ENCODE data around the gene ATP11A. TPM values are rescaled to one million over a fixed set of nuclear protein-coding genes. Genes with fewer than 3 reads are reported as not detected.

Gene ATP11A
- total RNA-seq, 1 donor from 2014 or later, result 109 TPM

DNA sequence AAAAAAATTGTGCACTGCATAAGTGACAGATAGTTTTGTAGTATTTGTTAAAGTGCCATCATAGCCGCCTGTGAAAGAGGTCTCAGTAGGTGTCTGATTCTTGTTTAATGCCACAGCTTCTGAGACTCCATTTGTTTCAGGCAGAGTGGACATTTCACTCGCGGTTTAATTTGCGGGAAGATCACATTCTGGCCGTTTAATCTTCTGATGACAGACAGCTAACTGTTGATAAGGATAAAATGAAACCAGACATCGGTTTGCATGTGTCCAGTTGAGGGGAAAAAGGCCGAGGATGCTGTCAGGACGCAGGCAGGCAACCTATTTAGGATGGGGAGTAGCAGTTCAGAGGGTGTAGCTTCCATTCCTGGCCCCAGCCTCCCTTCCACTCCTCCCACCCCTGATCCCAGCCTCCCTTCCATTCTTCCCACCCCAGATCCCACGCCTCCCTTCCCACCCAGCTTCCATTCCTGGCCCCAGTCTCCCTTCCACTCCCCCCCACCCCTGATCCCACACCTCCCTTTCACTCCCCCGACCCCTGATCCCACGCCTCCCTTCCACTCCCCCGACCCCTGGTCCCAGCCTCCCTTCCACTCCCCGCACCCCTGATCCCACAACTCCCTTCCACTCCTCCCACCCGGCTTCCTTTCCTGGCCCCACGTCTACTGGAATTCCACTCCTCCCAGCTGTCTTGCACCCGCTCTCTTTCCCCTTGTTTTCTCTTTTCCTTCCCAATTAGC lies 23.8 kb downstream of the ATP11A start:
- TF ChIP-seq, protein P1, sequence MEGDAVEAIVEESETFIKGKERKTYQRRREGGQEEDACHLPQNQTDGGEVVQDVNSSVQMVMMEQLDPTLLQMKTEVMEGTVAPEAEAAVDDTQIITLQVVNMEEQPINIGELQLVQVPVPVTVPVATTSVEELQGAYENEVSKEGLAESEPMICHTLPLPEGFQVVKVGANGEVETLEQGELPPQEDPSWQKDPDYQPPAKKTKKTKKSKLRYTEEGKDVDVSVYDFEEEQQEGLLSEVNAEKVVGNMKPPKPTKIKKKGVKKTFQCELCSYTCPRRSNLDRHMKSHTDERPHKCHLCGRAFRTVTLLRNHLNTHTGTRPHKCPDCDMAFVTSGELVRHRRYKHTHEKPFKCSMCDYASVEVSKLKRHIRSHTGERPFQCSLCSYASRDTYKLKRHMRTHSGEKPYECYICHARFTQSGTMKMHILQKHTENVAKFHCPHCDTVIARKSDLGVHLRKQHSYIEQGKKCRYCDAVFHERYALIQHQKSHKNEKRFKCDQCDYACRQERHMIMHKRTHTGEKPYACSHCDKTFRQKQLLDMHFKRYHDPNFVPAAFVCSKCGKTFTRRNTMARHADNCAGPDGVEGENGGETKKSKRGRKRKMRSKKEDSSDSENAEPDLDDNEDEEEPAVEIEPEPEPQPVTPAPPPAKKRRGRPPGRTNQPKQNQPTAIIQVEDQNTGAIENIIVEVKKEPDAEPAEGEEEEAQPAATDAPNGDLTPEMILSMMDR (IDR thresholded peaks at IDR 0.05; ENCODE audit: unreplicated experiment), result no peak
- peaks cover 6% of the 10 kb centered on the region for H3K9me3 Mint-ChIP-seq (ENCODE audit: low read depth)
- peaks cover 10% of the 10 kb centered on the region for H3K36me3 Mint-ChIP-seq (ENCODE audit: insufficient read depth)
- H3K27ac Mint-ChIP-seq, result peak overlapping the region; percentile 64
- no peak overlapping the region for H3K4me3 Mint-ChIP-seq (ENCODE audit: low read depth)
- no peaks in the 10 kb centered on the region for H3K27me3 Mint-ChIP-seq
- peaks cover 74% of the 10 kb centered on the region for H3K4me1 Mint-ChIP-seq (ENCODE audit: low read depth)
- no peak for DNase-seq (ENCODE audit: low spot score, unreplicated experiment)

DNA sequence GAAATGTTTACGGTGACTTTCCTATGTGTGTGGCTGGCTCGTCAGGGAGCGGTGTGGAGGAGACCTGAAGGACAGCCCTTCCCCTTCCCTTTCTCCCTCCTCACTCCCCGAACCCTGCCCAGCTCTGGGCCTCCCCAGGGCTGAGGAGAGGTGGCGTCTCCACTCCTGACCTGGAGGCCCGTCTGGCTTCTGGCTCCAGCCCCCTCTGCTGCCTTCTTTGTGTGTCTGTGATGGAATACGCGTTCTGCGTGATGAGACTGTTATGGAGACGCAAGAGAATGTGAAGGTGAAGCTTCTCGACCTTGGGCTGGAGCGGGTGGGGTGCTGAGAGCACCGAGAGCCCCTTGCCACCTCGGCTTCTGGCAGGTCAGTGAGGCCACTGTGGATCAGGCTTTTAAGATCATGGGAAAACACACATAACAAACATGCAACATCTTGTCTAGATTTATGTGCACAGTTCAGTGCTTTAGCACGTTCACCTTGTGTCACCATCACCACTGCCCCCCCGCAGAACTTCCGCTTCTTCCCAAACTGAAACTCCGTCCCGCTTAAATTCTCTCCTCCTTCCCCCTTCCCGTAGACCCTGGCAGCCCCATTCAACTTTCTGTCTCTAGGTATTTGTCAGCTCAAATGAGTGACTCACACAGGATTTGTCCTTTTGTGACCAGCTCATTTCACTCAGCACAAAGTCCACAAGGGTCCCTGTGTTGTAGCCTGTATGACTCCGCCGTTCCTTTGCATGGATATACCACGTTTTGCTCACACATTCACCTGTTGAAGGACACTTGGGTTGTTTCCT lies 24.7 kb downstream of the ATP11A start:
- H3K27me3 Mint-ChIP-seq, result no peaks in the 10 kb centered on the region
- no peak for DNase-seq (ENCODE audit: low spot score, unreplicated experiment)
- H3K36me3 Mint-ChIP-seq (ENCODE audit: insufficient read depth), result peaks cover 12% of the 10 kb centered on the region
- no peak overlapping the region for H3K4me3 Mint-ChIP-seq (ENCODE audit: low read depth)
- TF ChIP-seq, protein P1 (IDR thresholded peaks at IDR 0.05; ENCODE audit: unreplicated experiment), result no peak
- peak overlapping the region; percentile 92 for H3K27ac Mint-ChIP-seq
- peaks cover 6% of the 10 kb centered on the region for H3K9me3 Mint-ChIP-seq (ENCODE audit: low read depth)
- H3K4me1 Mint-ChIP-seq (ENCODE audit: low read depth), result peaks cover 76% of the 10 kb centered on the region

DNA sequence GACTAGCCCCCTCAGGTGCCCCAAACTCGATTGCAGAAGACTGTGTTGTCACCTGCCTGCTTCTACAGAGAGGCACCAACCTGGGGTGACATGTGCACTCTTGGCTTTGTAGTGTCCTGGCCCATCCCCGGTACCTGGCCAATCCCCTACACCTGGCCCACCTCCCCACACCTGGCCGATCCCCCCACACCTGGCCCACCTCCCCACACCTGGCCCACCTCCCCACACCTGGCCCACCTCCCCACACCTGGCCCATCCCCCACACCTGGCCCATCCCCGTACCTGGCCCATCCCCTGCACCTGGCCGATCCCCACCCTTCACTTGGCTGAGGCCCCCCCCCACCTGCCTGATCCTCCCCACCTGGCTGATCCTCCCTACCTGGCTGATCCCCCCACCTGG lies 25.4 kb downstream of the ATP11A start:
- Mint-ChIP-seq H3K36me3 (ENCODE audit: insufficient read depth) (peaks cover 16% of the 10 kb centered on the region), H3K4me1 (ENCODE audit: low read depth) (peaks cover 76% of the 10 kb centered on the region), H3K9me3 (ENCODE audit: low read depth) (peaks cover 9% of the 10 kb centered on the region), H3K27ac (peak overlapping the region; percentile 92), H3K27me3 (no peaks in the 10 kb centered on the region), H3K4me3 (ENCODE audit: low read depth) (no peak overlapping the region)
- no peak for DNase-seq (ENCODE audit: low spot score, unreplicated experiment)
- TF ChIP-seq, protein P1 (IDR thresholded peaks at IDR 0.05; ENCODE audit: unreplicated experiment), result no peak

DNA sequence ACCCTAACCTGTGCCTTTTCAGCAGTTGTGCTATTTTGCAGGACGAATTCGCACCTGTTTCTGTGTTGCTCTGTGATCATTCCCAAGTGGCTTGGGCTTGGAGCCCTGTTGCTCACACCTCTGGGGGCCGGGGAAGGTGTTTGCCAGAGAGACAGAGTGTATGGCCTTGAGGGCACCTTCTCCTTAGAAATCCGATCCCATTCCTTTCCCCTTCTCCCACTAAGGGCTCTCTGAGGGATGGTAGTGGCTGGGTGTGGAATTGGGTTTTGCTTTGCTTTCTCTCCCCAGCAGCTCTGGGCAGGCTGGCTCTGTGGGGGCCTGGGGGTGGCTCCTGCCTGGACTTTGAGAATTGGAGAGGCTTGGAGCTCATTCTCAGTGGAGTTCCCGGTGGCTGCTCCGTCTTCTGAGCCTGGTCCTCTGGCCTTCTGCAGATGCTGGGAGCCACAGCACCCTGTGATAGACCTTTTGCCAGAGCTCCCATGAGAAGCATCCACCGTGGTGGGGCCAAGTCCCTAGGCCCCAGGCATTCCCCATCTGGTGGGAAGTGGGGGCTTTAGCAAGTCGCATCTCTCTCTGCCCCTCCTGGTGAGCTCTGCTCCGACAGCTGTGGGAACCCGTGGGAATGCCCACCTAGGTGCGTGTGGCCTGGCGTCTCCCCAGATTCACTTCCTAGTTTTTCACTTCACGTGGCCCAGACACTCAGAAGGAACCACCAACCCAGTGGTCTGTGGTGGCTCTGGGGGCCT lies 26.1 kb downstream of the ATP11A start:
- Mint-ChIP-seq H3K4me3 (ENCODE audit: low read depth) (no peak overlapping the region), H3K27ac (peak overlapping the region; percentile 47), H3K4me1 (ENCODE audit: low read depth) (peaks cover 75% of the 10 kb centered on the region), H3K9me3 (ENCODE audit: low read depth) (peaks cover 9% of the 10 kb centered on the region), H3K27me3 (no peaks in the 10 kb centered on the region), H3K36me3 (ENCODE audit: insufficient read depth) (peaks cover 16% of the 10 kb centered on the region)
- TF ChIP-seq, protein P1 (IDR thresholded peaks at IDR 0.05; ENCODE audit: unreplicated experiment), result no peak
- no peak for DNase-seq (ENCODE audit: low spot score, unreplicated experiment)

DNA sequence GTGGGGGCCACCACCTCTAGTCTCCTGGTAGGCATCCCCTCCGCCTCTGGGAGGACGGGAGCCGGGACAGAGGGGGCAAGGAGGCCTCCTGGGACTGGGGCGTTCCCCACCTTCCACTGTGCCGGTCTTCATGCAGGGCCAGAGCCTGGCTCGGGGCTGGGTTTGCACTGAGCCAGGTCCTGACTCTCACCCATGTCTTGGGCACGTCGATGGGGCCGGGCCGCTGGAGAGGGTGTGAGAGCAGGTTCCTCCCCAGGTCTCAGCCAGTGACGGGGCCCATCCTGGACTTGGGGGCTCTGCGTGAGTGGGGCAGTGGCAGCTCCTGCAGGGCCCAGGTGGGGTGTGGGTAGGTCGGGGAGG lies 26.6 kb downstream of the ATP11A start:
- Mint-ChIP-seq H3K36me3 (ENCODE audit: insufficient read depth) (peaks cover 16% of the 10 kb centered on the region), H3K4me1 (ENCODE audit: low read depth) (peaks cover 75% of the 10 kb centered on the region)

More for the DNA sequence above, 26.6 kb downstream of the ATP11A start:
- Mint-ChIP-seq H3K27me3 (no peaks in the 10 kb centered on the region), H3K9me3 (ENCODE audit: low read depth) (peaks cover 9% of the 10 kb centered on the region), H3K4me3 (ENCODE audit: low read depth) (no peak overlapping the region), H3K27ac (no peak overlapping the region)
- TF ChIP-seq, protein P1 (IDR thresholded peaks at IDR 0.05; ENCODE audit: unreplicated experiment), result no peak
- no peak for DNase-seq (ENCODE audit: low spot score, unreplicated experiment)
